ENCODE data around the gene RETREG3. TPM values are rescaled to one million over a fixed set of nuclear protein-coding genes. Genes with fewer than 3 reads are reported as not detected.

Gene RETREG3
- total and polyA plus RNA-seq, 2 of the 4 experiments (the other 2 are of a cell fraction): 18.1 to 44.1 TPM

DNA sequence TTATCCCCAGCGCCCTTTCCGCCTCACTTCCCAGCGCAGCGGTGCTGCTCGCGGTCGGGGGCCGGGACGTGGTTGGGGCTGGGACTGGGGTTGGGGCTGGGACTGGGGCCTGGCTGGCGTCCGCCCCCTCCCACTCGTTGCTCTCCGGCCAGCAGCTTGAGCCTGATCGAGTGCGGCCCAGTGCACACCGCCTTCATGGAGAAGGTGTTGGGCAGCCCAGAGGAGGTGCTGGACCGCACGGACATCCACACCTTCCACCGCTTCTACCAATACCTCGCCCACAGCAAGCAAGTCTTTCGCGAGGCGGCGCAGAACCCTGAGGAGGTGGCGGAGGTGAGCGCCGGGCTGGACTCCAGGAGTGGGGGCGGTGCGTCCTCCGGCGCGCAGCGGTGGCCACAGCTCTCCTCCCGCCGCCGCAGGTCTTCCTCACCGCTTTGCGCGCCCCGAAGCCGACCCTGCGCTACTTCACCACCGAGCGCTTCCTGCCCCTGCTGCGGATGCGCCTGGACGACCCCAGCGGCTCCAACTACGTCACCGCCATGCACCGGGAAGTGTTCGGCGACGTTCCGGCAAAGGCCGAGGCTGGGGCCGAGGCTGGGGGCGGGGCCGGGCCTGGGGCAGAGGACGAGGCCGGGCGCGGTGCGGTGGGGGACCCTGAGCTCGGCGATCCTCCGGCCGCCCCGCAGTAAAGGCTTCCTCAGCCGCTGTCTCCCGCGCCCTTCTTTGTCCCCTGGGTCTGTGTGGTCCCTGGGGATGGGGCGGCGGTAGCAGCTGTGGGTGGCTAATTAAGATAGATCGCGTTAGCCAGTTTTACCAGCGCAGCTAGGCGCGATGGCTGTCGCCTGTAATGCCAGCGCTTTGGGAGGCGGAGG lies 54.7 kb downstream of the RETREG3 start:
- H3K79me1 ChIP-seq (ENCODE audit: low read depth in 1 of 2, low read length in 2 of 2): peaks cover 11 to 45% of the 10 kb centered on the region in 2 experiments
- in situ Hi-C loops (cut with MboI; ENCODE audit: low sequenced_read_pairs) (no loop called here), dilution Hi-C loops (cut with HindIII; ENCODE audit: low sequenced_read_pairs, unreplicated experiment) (no loop called here), intact Hi-C loops (cut with micrococcal nuclease) (no loop called here)
- peak overlapping the region; percentile 92 for H3K4me2 ChIP-seq (ENCODE audit: low read depth, low read length)
- H4K91ac ChIP-seq (ENCODE audit: insufficient read depth, low read depth, low read length): peak overlapping the region; percentile 88
- peaks cover 5% of the 10 kb centered on the region for H3K4me1 ChIP-seq (ENCODE audit: control insufficient read depth, insufficient read depth, low read length)
- peak overlapping the region; percentile 56 for H2BK120ac ChIP-seq (ENCODE audit: low read depth, low read length)
- no peak overlapping the region for H2BK20ac ChIP-seq (ENCODE audit: low read depth, low read length)
- no peaks in the 10 kb centered on the region for H4K20me1 ChIP-seq (ENCODE audit: insufficient read depth, low read length)
- H3K27ac ChIP-seq (ENCODE audit: insufficient read depth, low read length): peak overlapping the region; percentile 98
- H3K4me3 ChIP-seq (ENCODE audit: insufficient read depth, low read depth, low read length): peak overlapping the region; percentile 95
- H3K14ac ChIP-seq (replicated peaks; ENCODE audit: low read depth, low read length): peak overlapping the region; percentile 95
- H3K27me3 ChIP-seq (ENCODE audit: control insufficient read depth, insufficient read depth, low read length): no peaks in the 10 kb centered on the region
- peak overlapping the region; percentile 90 for H2AK9ac ChIP-seq (replicated peaks; ENCODE audit: low read depth, low read length, poor library complexity)
- peaks cover 4% of the 10 kb centered on the region; the same call in 1 of the 2 replicates for H3K36me3 ChIP-seq (ENCODE audit: control insufficient read depth, insufficient read depth, low read length)
- H2BK15ac ChIP-seq (ENCODE audit: low read depth, low read length): no peak overlapping the region; the same call in 2 of the 3 replicates
- ChIA-PET CTCF (no interaction called here), POLR2A (ENCODE audit: unreplicated experiment) (interaction anchor here (0.5 kb wide), 2 partner anchors 123 to 197 kb away, joined by 3 read pairs; no protein-coding TSS in a partner anchor)
- peak overlapping the region; percentile 98 for H3K9ac ChIP-seq (ENCODE audit: low read depth, low read length)
- H3K23ac ChIP-seq (ENCODE audit: low read depth, low read length): peak overlapping the region; percentile 99
- H4K8ac ChIP-seq (ENCODE audit: low read depth in 2 of 2, low read length in 2 of 2): peak overlapping the region; percentile 97 to 98
- peak overlapping the region; percentile 90 for H2AFZ ChIP-seq (replicated peaks; ENCODE audit: low read length, poor library complexity)
- peak overlapping the region; percentile 78 for H3K56ac ChIP-seq (ENCODE audit: extremely low read depth, insufficient read depth, low read length)
- no peaks in the 10 kb centered on the region for H3K9me1 ChIP-seq (ENCODE audit: insufficient read depth, low read length)
- BruUV-seq (replicated peaks): no TSS peak
- peak; percentile 94 for ATAC-seq (ENCODE audit: low read depth)
- H4K5ac ChIP-seq (ENCODE audit: low read depth, low read length): peak overlapping the region; percentile 95
- H3K18ac ChIP-seq (ENCODE audit: low read depth, low read length): peak overlapping the region; percentile 79
- TF ChIP-seq MAZ (IDR thresholded peaks at IDR 0.05; ENCODE audit: borderline replicate concordance, low read depth, low read length) (peak; percentile 38; the same call in 1 of the 2 replicates), MXI1 (IDR thresholded peaks at IDR 0.05; ENCODE audit: borderline replicate concordance, low read depth, low read length) (no peak)
- no peaks in the 10 kb centered on the region for H3K9me3 ChIP-seq (ENCODE audit: control insufficient read depth, insufficient read depth, low read length)
- peak overlapping the region; percentile 97 for H3K4ac ChIP-seq (ENCODE audit: low read depth, low read length)
- DNase-seq: peak; percentile 76
- 2% methylated on average over 28 of the region's 82 CpGs; no CpG with 5 or more reads in 1 of the 2 experiments for WGBS, 2 experiments (ENCODE audit: extremely low coverage in 2 of 2, insufficient read length in 1 of 2)
- H2AK5ac ChIP-seq (ENCODE audit: low read depth, low read length): peak overlapping the region; percentile 98
- H2BK5ac ChIP-seq (ENCODE audit: low read depth, low read length, poor library complexity, severe bottlenecking): peak overlapping the region; percentile 83

All from IMR-90 (cell line).